Retinal pigment epithelial cell (primary cell): ENCODE measurements around the gene KRT32.

ENCODE experiments used
- DNase-seq: peaks from one replicate; pipeline ENCODE4 v3.0.0-alpha.2; 2010; ENCODE audit warnings: low read depth
- H3K4me3 ChIP-seq: 2 replicates; pipeline ENCODE4 v1.5.1; 2011; ENCODE audit warnings: mild to moderate bottlenecking, low read length, control low read depth, moderate library complexity
- TF ChIP-seq, protein P1 (sequence below): conservative IDR thresholded peaks from 2 replicates; pipeline ENCODE4 v1.5.1; 2011; ENCODE audit warnings: low read depth, low read length, control low read depth, inconsistent platforms

KRT32 gene

DNA sequence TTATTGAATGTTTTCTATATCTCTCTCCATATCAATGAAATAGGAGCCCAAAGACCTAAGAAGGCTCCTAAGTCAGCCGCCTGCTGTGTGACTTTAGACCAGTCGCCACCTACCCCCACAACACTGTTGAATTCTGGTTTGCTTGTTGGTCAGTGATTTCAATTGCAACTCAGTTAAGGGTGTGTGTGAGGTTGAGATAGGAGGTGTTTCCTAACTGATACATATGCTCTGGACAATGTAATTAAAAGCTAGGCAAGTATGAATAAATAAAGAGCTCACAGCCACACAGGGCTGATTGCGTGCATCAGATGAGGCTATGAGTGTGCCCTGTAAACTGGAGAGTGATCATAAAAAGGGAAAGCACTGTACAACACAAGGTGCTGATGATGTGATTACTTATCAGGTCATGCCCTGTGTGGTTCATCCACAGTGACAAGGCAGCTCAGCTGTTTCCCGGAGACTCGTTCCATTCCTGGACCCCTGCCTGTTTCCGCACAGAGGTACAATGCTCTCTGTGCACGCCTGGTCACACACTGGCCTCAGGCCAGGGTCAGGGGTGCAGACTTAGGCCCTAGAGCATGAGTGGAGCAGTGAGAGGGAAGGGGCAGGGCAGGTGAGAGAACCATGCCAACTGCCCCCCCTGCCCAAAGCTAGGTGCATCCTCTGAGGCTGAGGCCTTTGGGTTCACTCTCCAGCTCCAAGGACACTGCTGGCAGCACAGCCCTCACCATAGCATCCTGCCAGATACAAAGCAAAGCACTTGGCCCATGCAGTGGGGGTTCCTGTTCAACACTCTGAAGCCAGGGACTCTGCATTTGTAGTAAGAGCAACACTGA, 17.0 kb upstream of the KRT32 start:
- no peak for DNase-seq
- TF ChIP-seq, protein P1, sequence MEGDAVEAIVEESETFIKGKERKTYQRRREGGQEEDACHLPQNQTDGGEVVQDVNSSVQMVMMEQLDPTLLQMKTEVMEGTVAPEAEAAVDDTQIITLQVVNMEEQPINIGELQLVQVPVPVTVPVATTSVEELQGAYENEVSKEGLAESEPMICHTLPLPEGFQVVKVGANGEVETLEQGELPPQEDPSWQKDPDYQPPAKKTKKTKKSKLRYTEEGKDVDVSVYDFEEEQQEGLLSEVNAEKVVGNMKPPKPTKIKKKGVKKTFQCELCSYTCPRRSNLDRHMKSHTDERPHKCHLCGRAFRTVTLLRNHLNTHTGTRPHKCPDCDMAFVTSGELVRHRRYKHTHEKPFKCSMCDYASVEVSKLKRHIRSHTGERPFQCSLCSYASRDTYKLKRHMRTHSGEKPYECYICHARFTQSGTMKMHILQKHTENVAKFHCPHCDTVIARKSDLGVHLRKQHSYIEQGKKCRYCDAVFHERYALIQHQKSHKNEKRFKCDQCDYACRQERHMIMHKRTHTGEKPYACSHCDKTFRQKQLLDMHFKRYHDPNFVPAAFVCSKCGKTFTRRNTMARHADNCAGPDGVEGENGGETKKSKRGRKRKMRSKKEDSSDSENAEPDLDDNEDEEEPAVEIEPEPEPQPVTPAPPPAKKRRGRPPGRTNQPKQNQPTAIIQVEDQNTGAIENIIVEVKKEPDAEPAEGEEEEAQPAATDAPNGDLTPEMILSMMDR, result no peak
- H3K4me3 ChIP-seq, result no peak overlapping the region

DNA sequence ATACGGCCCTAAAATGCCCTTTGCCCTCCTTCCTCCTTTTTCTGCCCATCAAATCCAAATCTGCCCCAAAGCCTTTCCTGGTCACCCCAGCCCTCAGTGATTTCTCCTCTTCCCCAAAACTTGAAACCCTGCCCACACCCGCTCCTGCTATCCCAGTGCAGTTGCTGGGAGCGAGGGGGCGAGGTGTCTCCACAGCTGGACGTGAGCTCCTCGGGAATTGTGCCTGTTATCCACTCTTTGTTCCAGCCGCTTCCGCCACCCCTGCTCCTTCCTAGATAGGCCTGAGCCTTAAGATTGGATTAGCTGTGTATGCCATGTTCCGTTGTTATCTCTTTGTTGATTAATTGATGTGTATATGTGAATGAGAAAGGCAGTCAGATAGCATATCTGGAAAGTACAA, 16.3 kb upstream of the KRT32 start:
- no peak overlapping the region for H3K4me3 ChIP-seq
- DNase-seq, result no peak
- TF ChIP-seq, protein P1, result no peak

DNA sequence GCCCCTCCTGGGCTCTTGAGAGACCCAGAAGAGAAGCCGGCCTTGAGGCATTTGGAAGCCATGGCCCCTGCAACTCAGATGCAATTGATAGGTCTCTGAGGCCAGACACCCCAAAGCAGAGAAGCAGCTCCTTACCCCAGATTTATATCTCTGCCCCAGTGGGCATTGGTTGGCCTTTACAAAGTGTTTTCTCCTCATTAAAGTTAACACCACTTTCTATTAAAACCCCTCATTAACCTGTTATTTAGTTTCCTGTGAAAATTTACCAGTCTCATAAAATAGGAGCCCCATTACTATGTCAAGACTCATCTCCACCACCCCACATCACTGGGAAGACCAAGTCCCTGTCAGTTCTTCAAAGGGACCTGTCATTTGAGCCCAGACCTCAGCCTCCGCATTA, 13.8 kb upstream of the KRT32 start, which contains the start of gene KRT35:
TSS of gene KRT35 (minus strand) at position 116 of the 400 bp plus-strand sequence. CDS start at position 62, 54 bp downstream.
- TF ChIP-seq, protein P1, result no peak
- no peak within 1 kb of the TSS for H3K4me3 ChIP-seq
- DNase-seq, result no peak

DNA sequence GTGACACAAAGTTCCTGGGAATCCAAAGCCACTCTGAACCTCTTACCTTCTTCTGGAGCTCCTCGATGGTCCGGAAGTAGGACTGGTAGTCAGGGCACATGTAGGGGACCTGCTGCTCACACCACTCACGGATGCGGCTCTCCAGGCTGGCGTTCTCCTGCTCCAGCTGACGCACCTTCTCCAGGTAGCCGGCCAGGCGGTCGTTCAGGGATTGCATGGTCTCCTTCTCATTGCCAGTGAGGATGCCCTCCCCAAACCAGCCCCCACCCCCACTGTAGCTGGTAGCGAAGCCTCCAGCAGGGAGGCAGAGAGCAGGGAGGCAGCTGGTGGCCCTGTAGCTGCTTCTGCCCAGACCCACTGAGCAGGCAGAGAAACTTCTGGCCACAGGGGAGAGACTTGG, 13.4 kb upstream of the KRT32 start:
- TF ChIP-seq, protein P1, result no peak
- no peak overlapping the region for H3K4me3 ChIP-seq
- no peak for DNase-seq

DNA sequence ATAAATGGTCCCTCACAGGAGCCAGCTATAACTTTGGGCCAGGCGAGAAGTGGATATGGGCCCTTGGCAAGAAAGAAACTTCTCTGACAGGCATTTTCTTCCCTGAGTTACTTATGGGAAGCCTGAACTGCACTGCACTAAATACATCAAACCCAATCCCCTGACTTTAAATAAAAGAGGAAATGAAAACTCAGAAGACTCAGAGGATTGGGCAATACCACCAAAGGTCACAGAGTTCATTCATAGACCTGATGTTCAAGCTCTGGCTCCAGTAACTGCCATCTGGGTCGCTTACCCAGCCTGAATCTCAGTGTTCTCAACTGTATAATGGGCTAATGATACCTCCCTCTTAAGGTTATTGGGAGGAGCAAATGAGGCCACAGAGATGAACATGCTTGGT, 12.9 kb upstream of the KRT32 start:
- TF ChIP-seq, protein P1, result no peak
- no peak for DNase-seq

DNA sequence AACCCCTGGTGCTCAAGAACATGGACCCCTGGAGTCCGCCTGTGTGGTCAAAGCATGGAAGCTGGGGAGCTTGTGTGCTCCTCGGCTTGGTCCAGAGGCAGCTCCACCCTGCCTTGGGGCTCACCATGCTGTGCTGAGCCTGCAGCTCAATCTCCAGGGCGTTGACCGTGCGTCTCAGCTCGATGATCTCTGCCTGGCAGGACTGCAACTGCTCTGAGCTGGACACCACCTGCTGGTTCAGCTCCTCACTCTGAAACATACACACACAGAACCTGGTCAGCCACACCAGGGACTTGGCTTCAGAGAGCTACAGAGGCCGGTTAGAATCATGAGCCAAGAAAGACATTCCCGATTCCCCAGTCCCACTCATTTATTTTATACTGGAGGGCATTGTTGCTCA, 11.1 kb upstream of the KRT32 start:
- TF ChIP-seq, protein P1, result no peak
- no peak overlapping the region for H3K4me3 ChIP-seq
- DNase-seq, result no peak

More for the DNA sequence above, 12.9 kb upstream of the KRT32 start:
- no peak overlapping the region for H3K4me3 ChIP-seq
